HCT116 (cell line): ENCODE results near the gene GATA3. TPM values are rescaled to one million over a fixed set of nuclear protein-coding genes. Genes with fewer than 3 reads are reported as not detected.

Source experiments
- ATAC-seq: fragments of 200-7000 bp; cut with Tn5 transposase; 2 replicates; pipeline ENCODE4 v1.9.1; 2020; ENCODE audit warnings: mild to moderate bottlenecking, moderate library complexity
- BruUV-seq: library from RNA; stranded (reverse); fragments of 400-500 nt; replicated peaks from 2 replicates; lab custom pipeline; 2021; lab: Mats Ljungman, UMichigan
- CTCF ChIA-PET: fragments of 300-600 bp; sonication (Branson Sonifier 250); formaldehyde crosslinking; loops from one replicate; lab custom pipeline; 2021; ENCODE audit warnings: antibody characterized with exemption; lab: Charles Lee
- POLR2A ChIA-PET: fragments of 300-600, 350-600 bp; sonication (Branson Sonifier 250); formaldehyde crosslinking; loops from one replicate; lab custom pipeline; 2021; ENCODE audit warnings: antibody characterized with exemption; lab: Charles Lee
- RAD21 ChIA-PET, 2 experiments: fragments of 300-600 bp; sonication (Branson Sonifier 250); formaldehyde crosslinking; loops; one replicate each; lab custom pipeline; 2023; ENCODE audit warnings: low total read pairs in 2 of 2; ENCODE audit not compliant: uncharacterized antibody in 2 of 2, unreplicated experiment in 2 of 2, low non-redundant PET in 1 of 2; lab: Charles Lee
- DNase-seq: peaks from one replicate; pipeline ENCODE4 v3.0.0-alpha.2; 2010; ENCODE audit warnings: low read depth, low spot score
- H2AFZ ChIP-seq: fragments of 200-600 bp; shearing (Covaris generic), sonication (generic); 2 replicates; pipeline ENCODE4 v1.6.1; 2017; ENCODE audit warnings: low read depth, mixed run types, mixed read lengths, antibody characterized with exemption, low read length; ENCODE audit not compliant: poor library complexity, severe bottlenecking
- H3K27ac ChIP-seq: 2 replicates; pipeline ENCODE4 v1.5.1; 2012; ENCODE audit warnings: low read depth, low read length
- H3K27me3 ChIP-seq: fragments of 200-600 bp; sonication (generic); 2 replicates; pipeline ENCODE4 v1.6.1; 2016; ENCODE audit warnings: mixed run types, low read length, mixed read lengths; ENCODE audit not compliant: insufficient read depth
- H3K36me3 ChIP-seq, 2 experiments: fragments of 200-500 bp in 1 of 2; fragments of 200-600 bp in 1 of 2; sonication (Bioruptor generic) in 1 of 2; sonication (generic) in 1 of 2; 2 replicates each; pipeline versions ENCODE4 v1.5.1 to v1.6.1; 2014 to 2016; ENCODE audit warnings: low read length in 2 of 2, inconsistent platforms in 1 of 2, mixed read lengths in 1 of 2, mixed run types in 1 of 2; ENCODE audit not compliant: insufficient read depth in 2 of 2, control insufficient read depth in 1 of 2
- H3K4me1 ChIP-seq, 2 experiments: fragments of 200-600 bp in 1 of 2; sonication (generic) in 1 of 2; 2 replicates each; pipeline versions ENCODE4 v1.5.1 to v1.6.1; 2012 to 2017; ENCODE audit warnings: low read length in 2 of 2, inconsistent platforms in 1 of 2, mild to moderate bottlenecking in 1 of 2, mixed read lengths in 1 of 2, mixed run types in 1 of 2, moderate library complexity in 1 of 2; ENCODE audit not compliant: insufficient read depth in 2 of 2, control insufficient read depth in 1 of 2
- H3K4me2 ChIP-seq: fragments of 200-600 bp; sonication (generic); 2 replicates; pipeline ENCODE4 v1.6.1; 2017; ENCODE audit warnings: mixed run types, low read length, mixed read lengths
- H3K4me3 ChIP-seq, 2 experiments: fragments of 200-600 bp in 1 of 2; sonication (generic) in 1 of 2; replicated peaks in 1 of 2; 2 replicates each; pipeline ENCODE4 v1.5.1; 2011 to 2016; ENCODE audit warnings: low read length in 2 of 2, control low read depth in 1 of 2, low read depth in 1 of 2, mild to moderate bottlenecking in 1 of 2, mixed read lengths in 1 of 2, mixed run types in 1 of 2
- H3K79me2 ChIP-seq: fragments of 200-600 bp; sonication (generic); 2 replicates; pipeline ENCODE4 v1.6.1; 2017; ENCODE audit warnings: mild to moderate bottlenecking, mixed run types, low read length, moderate library complexity, mixed read lengths; ENCODE audit not compliant: insufficient read depth
- H3K9ac ChIP-seq: fragments of 200-600 bp; sonication (generic); 2 replicates; pipeline ENCODE4 v1.6.1; 2016; ENCODE audit warnings: low read length, mixed read lengths
- H3K9me2 ChIP-seq: fragments of 200-600 bp; sonication (generic), shearing (Covaris generic); 2 replicates; pipeline ENCODE4 v1.6.1; 2017; ENCODE audit warnings: mixed run types, mild to moderate bottlenecking, moderate library complexity; ENCODE audit not compliant: insufficient read depth
- H3K9me3 ChIP-seq, 2 experiments: fragments of 200-500 bp in 1 of 2; fragments of 200-600 bp in 1 of 2; sonication (Bioruptor generic) in 1 of 2; sonication (generic) in 1 of 2; 2 replicates each; pipeline ENCODE4 v1.6.1; 2014 to 2017; ENCODE audit warnings: low read length in 2 of 2, mixed read lengths in 2 of 2, inconsistent platforms in 1 of 2, low read depth in 1 of 2, mild to moderate bottlenecking in 1 of 2, mixed run types in 1 of 2, moderate library complexity in 1 of 2; ENCODE audit not compliant: control insufficient read depth in 1 of 2, insufficient read depth in 1 of 2
- H4K20me1 ChIP-seq: fragments of 200-600 bp; sonication (generic), shearing (Covaris generic); 2 replicates; pipeline ENCODE4 v1.6.1; 2017; ENCODE audit warnings: mixed run types, mild to moderate bottlenecking, moderate library complexity; ENCODE audit not compliant: insufficient read depth
- ATF3 ChIP-seq: IDR thresholded peaks from 2 replicates; pipeline ENCODE4 v1.6.1; 2012
- CBX3 ChIP-seq: IDR thresholded peaks from 2 replicates; pipeline ENCODE4 v1.6.1; 2012; ENCODE audit warnings: low read depth
- CEBPB ChIP-seq: IDR thresholded peaks from 2 replicates; pipeline ENCODE4 v1.6.1; 2012; ENCODE audit warnings: low read depth
- CTCF ChIP-seq, 3 experiments: fragments of 200-600 bp in 1 of 3; sonication (generic) in 1 of 3; IDR thresholded peaks in 2 of 3; conservative IDR thresholded peaks in 1 of 3; 2 replicates each; pipeline ENCODE4 v1.5.1; 2012 to 2017; ENCODE audit warnings: low read depth in 2 of 3, low read length in 2 of 3, antibody characterized with exemption in 1 of 3, borderline replicate concordance in 1 of 3, control low read depth in 1 of 3, mild to moderate bottlenecking in 1 of 3, mixed read lengths in 1 of 3, mixed run types in 1 of 3, moderate library complexity in 1 of 3; ENCODE audit not compliant: insufficient read depth in 1 of 3
- EZH2phosphoT487 ChIP-seq: fragments of 200-600 bp; IDR thresholded peaks from 2 replicates; pipeline ENCODE4 v1.6.1; 2018; ENCODE audit warnings: antibody characterized with exemption, borderline replicate concordance
- FOSL1 ChIP-seq: IDR thresholded peaks from 2 replicates; pipeline ENCODE4 v1.6.1; 2012; ENCODE audit warnings: low read depth
- JUND ChIP-seq: IDR thresholded peaks from 2 replicates; pipeline ENCODE4 v1.6.1; 2012
- POLR2AphosphoS5 ChIP-seq: IDR thresholded peaks from 2 replicates; pipeline ENCODE4 v1.6.1; 2011; ENCODE audit warnings: mild to moderate bottlenecking, low read depth, low read length, moderate library complexity
- SIN3A ChIP-seq: IDR thresholded peaks from 2 replicates; pipeline ENCODE4 v1.6.1; 2012; ENCODE audit warnings: low read depth
- SP1 ChIP-seq: IDR thresholded peaks from 2 replicates; pipeline ENCODE4 v1.6.1; 2012; ENCODE audit warnings: low read depth
- SRF ChIP-seq: IDR thresholded peaks from 2 replicates; pipeline ENCODE4 v1.6.1; 2012; ENCODE audit warnings: low read depth
- YY1 ChIP-seq: IDR thresholded peaks from 2 replicates; pipeline ENCODE4 v1.6.1; 2011; ENCODE audit warnings: low read length, low read depth, moderate library complexity, mild to moderate bottlenecking; ENCODE audit not compliant: insufficient replicate concordance; ENCODE audit errors: extremely low read depth
- ZBTB33 ChIP-seq: IDR thresholded peaks from 2 replicates; pipeline ENCODE4 v1.6.1; 2011; ENCODE audit warnings: mild to moderate bottlenecking, low read length, moderate library complexity; ENCODE audit not compliant: insufficient replicate concordance; ENCODE audit errors: extremely low read depth
- intact Hi-C: fragments of 100-400 bp; cut with micrococcal nuclease; formaldehyde crosslinking; loops from 2 replicates; pipeline ENCODE4 v1.10.0; 2022
- total RNA-seq: library from RNA; stranded (reverse); gene quantifications from one replicate; pipeline ENCODE4 v1.2.1, GENCODE V29; 2021; ENCODE audit not compliant: unreplicated experiment

Gene GATA3
- total RNA-seq, 1 experiment from 2014 or later = 2.7 TPM

- H3K9ac ChIP-seq = no peak overlapping the region
- no peak overlapping the region for H3K4me2 ChIP-seq
- ChIA-PET POLR2A (no interaction called here), CTCF (no interaction called here), RAD21 (no interaction called here)
- no peaks in the 10 kb centered on the region for H3K9me3 ChIP-seq
- ATAC-seq (no peak), DNase-seq (no peak)
- no peak overlapping the region for H2AFZ ChIP-seq
- no peaks in the 10 kb centered on the region for H3K79me2 ChIP-seq
- H3K9me2 ChIP-seq = no peaks in the 10 kb centered on the region
- intact Hi-C loops = no loop called here
- TF ChIP-seq FOSL1 (no peak), YY1 (no peak), ATF3 (no peak), SRF (no peak), SIN3A (no peak), POLR2AphosphoS5 (no peak), CBX3 (no peak)
- H3K27me3 ChIP-seq = peaks cover 41% of the 10 kb centered on the region
- no TSS peak for BruUV-seq
- H3K4me1 ChIP-seq = no peaks in the 10 kb centered on the region
- H3K27ac ChIP-seq = no peak overlapping the region
- no peaks in the 10 kb centered on the region for H4K20me1 ChIP-seq
- H3K4me3 ChIP-seq = no peak overlapping the region
- no peaks in the 10 kb centered on the region for H3K36me3 ChIP-seq
Measured at GRCh38 chr10:8037199-8037801, 17.2 kb upstream of the GATA3 start.

- ATAC-seq (no peak), DNase-seq (no peak)
- Histone ChIP-seq H3K4me3 (no peak overlapping the region), H3K36me3 (no peaks in the 10 kb centered on the region), H3K9me2 (no peaks in the 10 kb centered on the region), H3K9ac (no peak overlapping the region), H3K27ac (no peak overlapping the region), H3K4me2 (no peak overlapping the region), H4K20me1 (no peaks in the 10 kb centered on the region), H2AFZ (no peak overlapping the region), H3K4me1 (no peaks in the 10 kb centered on the region), H3K9me3 (no peaks in the 10 kb centered on the region), H3K27me3 (peaks cover 50% of the 10 kb centered on the region), H3K79me2 (no peaks in the 10 kb centered on the region)
- CTCF ChIA-PET = no interaction called here
- RAD21 ChIA-PET = no interaction called here
- BruUV-seq = no TSS peak
- intact Hi-C loops = no loop called here
- POLR2A ChIA-PET = no interaction called here
- no peak for TF ChIP-seq CBX3
- no peak for TF ChIP-seq JUND
- TF ChIP-seq SP1 = no peak
- TF ChIP-seq EZH2phosphoT487 = no peak
- no peak for TF ChIP-seq ZBTB33
- TF ChIP-seq YY1 = no peak
- TF ChIP-seq SIN3A = no peak
- TF ChIP-seq ATF3 = no peak
- no peak for TF ChIP-seq POLR2AphosphoS5
- TF ChIP-seq CEBPB = no peak
- TF ChIP-seq CTCF (IDR thresholded peaks at IDR 0.05 in 2 of 3, conservative IDR thresholded peaks at IDR 0.05 in 1 of 3; ENCODE audit: borderline replicate concordance in 1 of 3, insufficient read depth in 1 of 3, low read depth in 2 of 3, low read length in 2 of 3) = no peak
Measured at GRCh38 chr10:8037941-8038894, 16.3 kb upstream of the GATA3 start.
